Lung (tissue), 12 donors: Measurements from ENCODE around the gene B3GNT2. TPM values are rescaled to one million over a fixed set of nuclear protein-coding genes. Genes with fewer than 3 reads are reported as not detected.
A peak's percentile ranks its signal among the peaks of the same experiment; 100 is the strongest.

Source experiments
- ATAC-seq: fragments of 200-7000 bp; cut with Tn5 transposase; one replicate; pipeline ENCODE4 v1.9.1; 2020; ENCODE audit warnings: moderate number of reproducible peaks; ENCODE audit not compliant: insufficient read depth, low FRiP score
- DNase-seq, 3 donors: peaks; one replicate each; pipeline ENCODE4 v3.0.0-alpha.2; 2013 to 2017
- H3K27ac ChIP-seq, 2 donors: one replicate each; pipeline ENCODE4 v1.5.1; 2013; ENCODE audit warnings: mild to moderate bottlenecking in 2 of 2, moderate library complexity in 2 of 2, control low read depth in 1 of 2, inconsistent platforms in 1 of 2, low read depth in 1 of 2, low read length in 1 of 2
- H3K27me3 ChIP-seq, 3 donors: one replicate each; pipeline ENCODE4 v1.5.1; 2013; ENCODE audit warnings: low read length in 2 of 3; ENCODE audit not compliant: control insufficient read depth in 3 of 3, insufficient read depth in 3 of 3
- H3K36me3 ChIP-seq, 4 donors: one replicate each; pipeline ENCODE4 v1.5.1; 2013; ENCODE audit warnings: low read length in 4 of 4, mild to moderate bottlenecking in 1 of 4, moderate library complexity in 1 of 4; ENCODE audit not compliant: control insufficient read depth in 4 of 4, insufficient read depth in 4 of 4
- H3K4me1 ChIP-seq, 5 donors: one replicate each; pipeline ENCODE4 v1.5.1; 2013; ENCODE audit warnings: low read length in 5 of 5, mild to moderate bottlenecking in 2 of 5, moderate library complexity in 1 of 5; ENCODE audit not compliant: control insufficient read depth in 5 of 5, insufficient read depth in 5 of 5
- H3K4me3 ChIP-seq: one replicate; pipeline ENCODE4 v1.5.1; 2013; ENCODE audit warnings: mild to moderate bottlenecking, control low read depth, moderate library complexity
- H3K9ac ChIP-seq, 2 donors: one replicate each; pipeline ENCODE4 v1.5.1; 2013; ENCODE audit warnings: low read length in 2 of 2, control low read depth in 1 of 2; ENCODE audit not compliant: insufficient read depth in 1 of 2
- H3K9me3 ChIP-seq, 4 donors: one replicate each; pipeline ENCODE4 v1.5.1; 2013; ENCODE audit warnings: low read length in 3 of 4, mild to moderate bottlenecking in 1 of 4, moderate library complexity in 1 of 4; ENCODE audit not compliant: control insufficient read depth in 4 of 4, insufficient read depth in 3 of 4
- WGBS, 2 donors: extraction: QIAGEN DNeasy Blood & Tissue Kit; methylation state at CpG; one replicate each; pipeline ENCODE4 v1.1.7; 2013; 5-methylcytosine and 5-hydroxymethylcytosine counted together
- polyA plus RNA-seq, 2 donors: library from polyadenylated mRNA; stranded (reverse); fragments of 200-250 nt; gene quantifications; one replicate each; pipeline ENCODE4 v1.2.1, GENCODE V29; 2013
- total RNA-seq, 2 donors: library from RNA; depleted of rRNA in 1 of 2; stranded (reverse); fragments of >200 nt in 1 of 2; gene quantifications; one replicate each; pipeline ENCODE4 v1.2.1, GENCODE V29; 2014 to 2021
- TF ChIP-seq, protein P1 (sequence below): IDR thresholded peaks from 2 replicates; pipeline ENCODE4 v1.5.1; 2012; ENCODE audit warnings: mild to moderate bottlenecking; ENCODE audit errors: control extremely low read depth, extremely low read depth
- donor health status: control.
- donor health status: control.
- donor health status: Bipolar disorder and iron deficiency.
- donor health status: healthy.
- donor health status: DM: yes; HTN: yes; CAD: no.

Gene B3GNT2
- total and polyA plus RNA-seq, 4 donors: 11.4 to 41.8 (median 25.4) TPM

GRCh38 chr2:62263076-62263715, 67.3 kb downstream of the B3GNT2 start:
- 64 to 76% methylated on average over 6 of the region's 6 CpGs for WGBS, 2 donors
- Histone ChIP-seq H3K36me3 (no peaks in the 10 kb centered on the region), H3K9ac (no peak overlapping the region), H3K27me3 (no peaks in the 10 kb centered on the region), H3K4me1 (peaks cover 0 to 9% (median 0%) of the 10 kb centered on the region in 5 donors), H3K9me3 (no peaks in the 10 kb centered on the region), H3K4me3 (no peak overlapping the region), H3K27ac (no peak overlapping the region)
- DNase-seq (no peak), ATAC-seq (no peak)
- TF ChIP-seq, protein P1, sequence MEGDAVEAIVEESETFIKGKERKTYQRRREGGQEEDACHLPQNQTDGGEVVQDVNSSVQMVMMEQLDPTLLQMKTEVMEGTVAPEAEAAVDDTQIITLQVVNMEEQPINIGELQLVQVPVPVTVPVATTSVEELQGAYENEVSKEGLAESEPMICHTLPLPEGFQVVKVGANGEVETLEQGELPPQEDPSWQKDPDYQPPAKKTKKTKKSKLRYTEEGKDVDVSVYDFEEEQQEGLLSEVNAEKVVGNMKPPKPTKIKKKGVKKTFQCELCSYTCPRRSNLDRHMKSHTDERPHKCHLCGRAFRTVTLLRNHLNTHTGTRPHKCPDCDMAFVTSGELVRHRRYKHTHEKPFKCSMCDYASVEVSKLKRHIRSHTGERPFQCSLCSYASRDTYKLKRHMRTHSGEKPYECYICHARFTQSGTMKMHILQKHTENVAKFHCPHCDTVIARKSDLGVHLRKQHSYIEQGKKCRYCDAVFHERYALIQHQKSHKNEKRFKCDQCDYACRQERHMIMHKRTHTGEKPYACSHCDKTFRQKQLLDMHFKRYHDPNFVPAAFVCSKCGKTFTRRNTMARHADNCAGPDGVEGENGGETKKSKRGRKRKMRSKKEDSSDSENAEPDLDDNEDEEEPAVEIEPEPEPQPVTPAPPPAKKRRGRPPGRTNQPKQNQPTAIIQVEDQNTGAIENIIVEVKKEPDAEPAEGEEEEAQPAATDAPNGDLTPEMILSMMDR: no peak

GRCh38 chr2:62264186-62264585, 68.3 kb downstream of the B3GNT2 start:
- Histone ChIP-seq H3K4me3 (no peak overlapping the region), H3K4me1 (peaks cover 0 to 9% (median 0%) of the 10 kb centered on the region in 5 donors), H3K27me3 (no peaks in the 10 kb centered on the region), H3K9me3 (no peaks in the 10 kb centered on the region), H3K9ac (no peak overlapping the region), H3K36me3 (no peaks in the 10 kb centered on the region), H3K27ac (no peak overlapping the region)
- TF ChIP-seq, protein P1: no peak
- ATAC-seq: no peak
- DNase-seq: no peak
- 77 to 78% methylated on average over 3 of the region's 3 CpGs for WGBS, 2 donors

GRCh38 chr2:62265106-62265505, 69.2 kb downstream of the B3GNT2 start:
- H3K27ac ChIP-seq: no peak overlapping the region
- H3K9ac ChIP-seq: no peak overlapping the region
- TF ChIP-seq, protein P1: no peak
- no peak for ATAC-seq
- H3K4me3 ChIP-seq: no peak overlapping the region
- H3K36me3 ChIP-seq: no peaks in the 10 kb centered on the region
- no peaks in the 10 kb centered on the region for H3K9me3 ChIP-seq
- H3K4me1 ChIP-seq: peaks cover 0 to 9% (median 0%) of the 10 kb centered on the region in 5 donors
- DNase-seq: peak in 2 of 3 donors; percentile 46 to 70
- no peaks in the 10 kb centered on the region for H3K27me3 ChIP-seq
- 14 to 72% methylated on average over 4 of the region's 4 CpGs for WGBS, 2 donors
